ENCODE results near the gene LDB3.

Gene LDB3

GRCh38 chr10:86665218-86665607 is 3.1 kb upstream of the LDB3 start:
- no peak for DNase-seq

GRCh38 chr10:86665868-86666267 is 2.4 kb upstream of the LDB3 start:
- DNase-seq = no peak

GRCh38 chr10:86666538-86666937 is 1.8 kb upstream of the LDB3 start:
- no peak for DNase-seq

GRCh38 chr10:86667421-86668181 is 710 bp upstream of the LDB3 start:
- no peak for DNase-seq

- DNase-seq = no peak
These were observed 2.0 kb downstream of the LDB3 start for GRCh38 chr10:86670290-86670811.

GRCh38 chr10:86670876-86671275 is 2.6 kb downstream of the LDB3 start:
- DNase-seq = no peak

GRCh38 chr10:86671419-86671818 is 3.1 kb downstream of the LDB3 start:
- DNase-seq = no peak

- DNase-seq = no peak
These were observed 3.8 kb downstream of the LDB3 start for GRCh38 chr10:86671985-86672710.

GRCh38 chr10:86673216-86673826 is 5.0 kb downstream of the LDB3 start:
- DNase-seq = no peak

- DNase-seq = no peak
These were observed 5.7 kb downstream of the LDB3 start for GRCh38 chr10:86673827-86674581.

- no peak for DNase-seq
These were observed 6.6 kb downstream of the LDB3 start for GRCh38 chr10:86674912-86675311.

GRCh38 chr10:86677374-86677773 is 9.1 kb downstream of the LDB3 start:
- DNase-seq = no peak

GRCh38 chr10:86678999-86679792 is 10.9 kb downstream of the LDB3 start:
- DNase-seq = no peak

- DNase-seq = no peak
These were observed 12.7 kb downstream of the LDB3 start for GRCh38 chr10:86681047-86681446.

GRCh38 chr10:86681722-86682386 is 13.5 kb downstream of the LDB3 start:
- DNase-seq = no peak

GRCh38 chr10:86682675-86683074 is 14.4 kb downstream of the LDB3 start:
- no peak for DNase-seq

- no peak for DNase-seq
These were observed 16.2 kb downstream of the LDB3 start for GRCh38 chr10:86684331-86685097.

- no peak for DNase-seq
These were observed 17.1 kb downstream of the LDB3 start for GRCh38 chr10:86685416-86685815.

- DNase-seq = no peak
These were observed 17.8 kb downstream of the LDB3 start for GRCh38 chr10:86685893-86686632.

GRCh38 chr10:86686972-86687371 is 18.7 kb downstream of the LDB3 start:
- DNase-seq = no peak

Measured in activated naive CD4-positive, alpha-beta T cell treated with anti-CD3 and anti-CD28 coated beads, Interleukin-2, amount 50 U/mL, for 16 hours (primary cell).